Measurements from ENCODE around the gene ENPEP.

The ENPEP gene

GRCh38 chr4:110520886-110521285 is 44.9 kb downstream of the ENPEP start:
- FAIRE-seq (no peak), DNase-seq (ENCODE audit: insufficient read length, low spot score) (no peak)
- no peak for TF ChIP-seq CTCF (IDR thresholded peaks at IDR 0.05; ENCODE audit: insufficient read depth, missing control alignments)

- no peak for DNase-seq (ENCODE audit: insufficient read length, low spot score)
- no peak for TF ChIP-seq CTCF (IDR thresholded peaks at IDR 0.05; ENCODE audit: insufficient read depth, missing control alignments)
- FAIRE-seq: no peak
These were observed 50.6 kb downstream of the ENPEP start for GRCh38 chr4:110526589-110526988.

- no peak for DNase-seq (ENCODE audit: insufficient read length, low spot score)
- FAIRE-seq: no peak
- no peak for TF ChIP-seq CTCF (IDR thresholded peaks at IDR 0.05; ENCODE audit: insufficient read depth, missing control alignments)
These were observed 51.2 kb downstream of the ENPEP start for GRCh38 chr4:110527156-110527555.

GRCh38 chr4:110532901-110533589 is 57.1 kb downstream of the ENPEP start:
- TF ChIP-seq CTCF (IDR thresholded peaks at IDR 0.05; ENCODE audit: insufficient read depth, missing control alignments): no peak
- DNase-seq (ENCODE audit: insufficient read length, low spot score) (no peak), FAIRE-seq (no peak)

GRCh38 chr4:110533590-110533910 is 57.6 kb downstream of the ENPEP start:
- no peak for FAIRE-seq
- DNase-seq (ENCODE audit: insufficient read length, low spot score): no peak
- no peak for TF ChIP-seq CTCF (IDR thresholded peaks at IDR 0.05; ENCODE audit: insufficient read depth, missing control alignments)

- TF ChIP-seq CTCF (IDR thresholded peaks at IDR 0.05; ENCODE audit: insufficient read depth, missing control alignments): no peak
- FAIRE-seq: no peak
- no peak for DNase-seq (ENCODE audit: insufficient read length, low spot score)
These were observed 58.0 kb downstream of the ENPEP start for GRCh38 chr4:110533940-110534339.

- no peak for TF ChIP-seq CTCF (IDR thresholded peaks at IDR 0.05; ENCODE audit: insufficient read depth, missing control alignments)
- DNase-seq (ENCODE audit: insufficient read length, low spot score) (no peak), FAIRE-seq (no peak)
These were observed 64.6 kb downstream of the ENPEP start for GRCh38 chr4:110540581-110540980.
